ENCODE results near the gene TBX4. TPM values are rescaled to one million over a fixed set of nuclear protein-coding genes. Genes with fewer than 3 reads are reported as not detected.

Gene TBX4
- total RNA-seq, 4 donors from 2014 or later = 1.1 to 4.7 TPM; not detected in 2

DNA sequence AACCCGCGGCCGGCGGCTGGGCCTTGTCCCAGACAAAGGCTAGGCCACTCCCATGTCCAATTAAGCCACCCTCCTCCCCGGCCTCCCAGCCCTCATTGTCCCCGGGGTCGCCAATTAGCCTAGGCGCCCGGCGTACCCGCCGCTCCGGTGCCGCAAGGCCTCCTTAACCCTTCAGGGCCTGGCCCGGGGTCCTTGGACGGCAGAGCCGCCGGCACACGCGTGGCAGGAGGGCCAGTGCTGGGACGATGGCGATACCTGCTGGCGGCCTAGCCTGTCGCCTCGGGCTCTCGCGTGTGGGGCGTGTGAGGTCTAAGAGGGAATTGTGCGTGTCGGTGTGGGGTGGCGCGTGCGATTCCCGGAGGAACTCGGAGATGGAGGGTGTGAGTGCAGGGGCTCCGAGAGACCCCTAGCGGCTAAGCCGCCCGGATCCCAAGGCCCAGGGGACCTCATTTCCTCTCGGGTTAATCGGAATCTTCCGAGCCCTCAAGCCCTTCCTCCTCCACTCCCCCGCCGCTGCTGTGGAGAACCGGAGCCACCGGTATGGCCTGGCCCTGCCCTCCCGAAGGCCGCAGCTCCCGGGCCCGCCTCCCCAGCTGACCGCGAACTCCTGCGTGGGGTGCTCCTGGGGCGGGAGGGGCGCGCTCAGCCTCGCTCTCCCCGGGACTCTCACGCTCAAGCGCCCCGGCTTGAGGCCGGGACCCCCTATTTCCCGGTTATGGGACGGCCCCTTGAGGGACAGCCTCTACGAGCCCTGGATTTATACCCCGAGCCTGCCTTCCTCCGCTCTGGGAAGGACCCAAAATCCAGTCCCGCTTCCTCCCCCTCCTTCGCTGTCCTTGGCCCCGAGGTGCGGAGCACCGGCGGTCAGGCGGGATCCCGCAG is 40.7 kb upstream of the TBX4 start:
- TF ChIP-seq CTCF (IDR thresholded peaks at IDR 0.05; ENCODE audit: low read depth) = no peak

DNA sequence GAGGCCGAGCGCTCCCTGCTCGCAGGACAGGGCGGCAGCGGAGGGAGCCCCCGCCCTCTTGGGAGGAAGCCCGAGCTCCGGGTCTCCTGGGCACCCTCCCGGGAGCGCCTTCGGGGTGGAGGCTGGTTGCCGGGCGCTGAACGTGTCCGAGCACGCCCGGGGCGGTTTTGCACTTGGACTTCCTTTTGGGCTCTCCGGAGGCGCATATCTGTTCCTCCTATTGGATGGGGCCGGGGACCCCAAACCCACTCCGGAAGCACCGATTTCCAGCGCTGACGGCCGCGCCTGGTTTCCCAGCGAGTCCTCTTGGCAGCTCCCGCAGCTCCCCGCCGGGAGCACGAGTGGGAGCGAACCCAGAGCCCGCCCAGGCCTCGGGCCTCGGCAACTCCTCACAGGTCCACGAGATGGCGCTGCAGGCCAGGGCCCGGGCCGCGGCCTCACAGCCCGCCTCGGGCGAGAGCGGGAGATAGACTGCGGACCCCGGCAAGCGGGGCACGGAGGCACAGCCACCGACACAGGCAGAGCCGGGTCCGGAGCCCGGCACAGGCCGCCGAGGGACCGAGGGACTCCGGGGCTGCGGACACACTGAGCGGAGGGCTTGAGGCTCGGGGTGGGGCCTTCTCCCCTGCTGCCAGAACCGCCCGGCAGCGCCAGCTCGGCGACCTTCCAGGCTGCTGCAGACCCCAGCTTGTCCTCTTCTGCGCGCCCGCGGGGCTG is 39.9 kb upstream of the TBX4 start:
- no peak for TF ChIP-seq CTCF (IDR thresholded peaks at IDR 0.05; ENCODE audit: low read depth)

DNA sequence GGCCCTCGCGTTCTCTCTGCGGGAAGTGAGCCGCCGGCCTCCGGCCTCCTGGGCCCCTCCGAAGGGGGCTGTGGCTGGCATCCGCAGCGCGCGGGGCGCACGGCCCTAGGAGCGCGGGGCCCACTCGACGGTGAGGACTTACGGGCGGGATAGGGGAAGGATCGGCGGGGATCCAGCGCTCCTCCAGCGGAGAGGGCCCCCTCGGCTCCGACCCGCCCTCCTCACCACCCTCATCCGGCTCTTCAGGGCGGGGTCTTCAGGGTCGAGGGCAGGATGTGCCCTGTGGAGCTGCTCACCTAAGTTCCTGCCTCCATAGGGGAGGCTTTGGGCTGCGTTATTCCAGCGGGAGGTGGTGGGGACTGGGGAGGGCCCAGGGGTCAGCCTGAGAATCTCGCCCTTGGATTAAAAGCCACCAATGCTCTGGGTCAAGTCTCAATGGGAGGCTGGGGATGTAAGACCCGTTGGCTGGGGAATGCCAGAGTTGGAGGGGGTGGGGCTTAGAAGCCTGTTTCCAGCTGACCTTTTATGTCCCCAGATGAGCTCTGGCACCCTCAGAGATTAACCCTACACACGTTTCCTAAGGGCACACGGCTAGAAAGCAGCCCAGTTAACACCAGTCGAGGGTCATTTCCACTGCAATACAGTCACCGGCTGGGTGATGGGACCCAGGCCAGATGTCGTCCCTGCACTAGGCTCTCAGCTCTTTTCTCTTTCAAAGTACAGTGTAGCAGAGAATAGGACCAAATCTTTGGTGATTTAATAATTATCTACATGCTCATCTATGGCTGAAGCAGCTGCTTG is 39.2 kb upstream of the TBX4 start:
- peak; percentile 65 for TF ChIP-seq CTCF (IDR thresholded peaks at IDR 0.05; ENCODE audit: low read depth)

DNA sequence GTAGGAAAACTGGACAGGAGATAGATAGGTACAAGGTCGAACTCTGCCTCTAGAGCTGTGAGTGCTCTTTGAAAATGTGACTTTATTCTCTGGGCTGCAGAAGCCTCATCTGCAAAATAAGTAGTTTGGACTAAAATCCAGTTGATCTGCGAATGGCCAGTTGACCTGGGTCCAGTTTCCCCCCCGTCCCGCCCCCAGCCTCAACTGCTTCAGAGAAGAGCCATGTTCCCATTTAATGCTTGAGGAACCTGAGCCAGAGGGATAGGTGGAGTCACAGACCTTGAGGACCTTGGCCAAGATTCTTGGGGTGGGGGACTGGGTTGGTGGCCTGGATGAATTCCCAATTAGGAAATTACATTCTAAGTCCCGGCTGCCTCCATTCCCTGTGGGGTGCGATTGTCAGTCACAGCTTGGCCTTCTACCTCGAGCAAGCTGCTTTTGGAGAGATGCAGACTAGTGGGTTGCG is 38.5 kb upstream of the TBX4 start:
- no peak for TF ChIP-seq CTCF (IDR thresholded peaks at IDR 0.05; ENCODE audit: low read depth)

DNA sequence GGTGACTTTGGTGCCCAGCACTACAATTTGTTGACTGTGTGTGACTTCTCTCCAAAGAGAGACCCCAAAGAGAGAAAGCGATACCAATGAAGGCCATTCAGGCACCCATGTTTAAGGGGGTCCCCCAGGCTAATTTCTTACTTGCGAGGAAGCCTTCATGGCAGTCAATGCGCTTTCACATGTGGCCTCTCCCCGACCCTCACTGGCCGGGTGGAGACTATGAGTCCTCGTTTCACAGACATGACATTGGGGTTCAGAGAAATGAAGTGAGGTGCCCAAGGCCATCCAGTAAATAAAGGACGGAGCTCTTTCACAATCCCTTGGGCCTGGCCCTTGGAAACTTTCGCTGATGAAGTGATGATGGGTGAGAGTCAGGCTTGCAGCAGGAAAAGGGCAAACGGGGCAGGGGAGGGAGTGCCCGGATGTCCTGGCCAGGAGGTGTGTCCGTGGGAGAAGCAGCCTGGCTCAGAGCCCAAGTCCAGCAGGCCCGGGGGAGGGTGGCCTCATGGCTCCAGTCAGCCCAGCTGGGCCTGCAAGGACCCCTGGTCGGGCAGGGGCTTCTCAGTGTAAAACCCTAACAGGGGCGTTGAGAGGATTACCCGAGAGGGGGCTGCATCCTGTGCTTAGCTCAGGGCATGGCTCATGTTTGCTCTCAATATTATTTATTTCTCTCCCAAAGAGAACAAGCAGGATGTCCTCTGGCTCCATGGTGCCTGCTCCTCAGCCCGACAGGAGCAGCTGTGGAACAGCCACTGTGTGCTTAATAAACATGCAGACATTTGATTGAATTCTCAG is 37.9 kb upstream of the TBX4 start:
- no peak for TF ChIP-seq CTCF (IDR thresholded peaks at IDR 0.05; ENCODE audit: low read depth)

DNA sequence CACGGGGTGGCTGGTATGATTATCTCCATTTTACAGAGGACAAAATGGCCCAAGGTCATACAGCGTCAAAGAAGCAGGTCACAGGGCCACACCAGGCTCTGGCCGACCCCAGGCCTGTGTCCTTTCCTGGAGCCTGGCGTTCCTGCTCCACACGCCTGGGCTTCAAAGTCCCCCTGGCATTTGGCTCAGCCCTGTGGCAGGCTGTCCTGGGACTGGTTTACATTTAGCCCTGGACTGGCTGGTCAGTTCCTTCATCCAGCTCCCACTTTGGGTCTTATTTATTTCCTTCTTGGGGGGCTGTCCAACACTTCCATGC is 37.3 kb upstream of the TBX4 start:
- TF ChIP-seq CTCF (IDR thresholded peaks at IDR 0.05; ENCODE audit: low read depth) = no peak
